ENCODE data around the gene AAMDC.
"Not testable (repeated sequence)": the region's sequence is repeated elsewhere in the genome, so short reads cannot be mapped to it uniquely, and the experiment has no call there.

AAMDC gene

DNA sequence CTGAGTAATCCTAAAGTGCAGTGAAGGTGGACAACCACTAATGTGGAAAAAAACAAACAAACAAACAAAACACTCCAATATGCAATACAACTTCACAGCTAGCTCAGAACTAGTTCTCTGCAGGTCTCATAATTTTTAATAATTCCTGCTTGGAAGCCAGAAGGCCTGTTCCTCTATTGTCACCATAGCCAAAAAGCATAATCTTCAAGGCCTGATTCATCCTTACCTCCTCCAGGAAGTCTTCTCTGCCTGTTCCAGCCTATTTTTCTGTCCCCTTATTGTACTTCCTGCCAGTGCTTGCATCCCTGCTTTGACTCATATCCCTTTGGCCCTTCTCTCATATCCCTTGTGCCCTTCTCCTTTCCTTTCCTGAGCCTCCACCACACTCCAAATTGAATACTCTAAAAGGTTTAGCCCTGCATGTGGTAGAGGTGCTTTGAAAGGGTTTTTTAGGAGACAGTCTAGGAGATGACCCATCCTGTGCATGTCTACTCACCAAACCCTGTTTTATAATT is 69.2 kb downstream of the AAMDC start:
- not testable (repeated sequence) for FAIRE-seq

DNA sequence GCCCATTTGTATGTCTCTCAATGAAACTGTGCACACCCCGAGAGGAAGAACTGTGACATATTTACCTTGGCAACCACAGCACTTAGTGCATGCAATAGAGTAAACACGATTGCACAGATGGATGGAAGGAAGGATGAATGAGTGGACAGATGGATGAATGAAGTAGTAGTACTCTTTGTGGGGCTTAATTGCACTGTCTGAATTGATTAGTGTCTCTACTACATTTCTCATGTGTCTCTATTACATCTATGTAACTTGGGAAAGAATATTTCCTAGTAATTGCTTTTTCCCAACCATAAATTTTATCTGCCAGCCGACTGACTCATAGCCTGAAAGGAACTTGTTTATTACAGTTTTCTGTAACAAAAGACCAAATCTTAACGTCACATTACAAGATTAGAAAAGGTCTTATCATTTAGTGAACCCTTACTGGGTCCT is 69.7 kb downstream of the AAMDC start:
- FAIRE-seq = not testable (repeated sequence)

DNA sequence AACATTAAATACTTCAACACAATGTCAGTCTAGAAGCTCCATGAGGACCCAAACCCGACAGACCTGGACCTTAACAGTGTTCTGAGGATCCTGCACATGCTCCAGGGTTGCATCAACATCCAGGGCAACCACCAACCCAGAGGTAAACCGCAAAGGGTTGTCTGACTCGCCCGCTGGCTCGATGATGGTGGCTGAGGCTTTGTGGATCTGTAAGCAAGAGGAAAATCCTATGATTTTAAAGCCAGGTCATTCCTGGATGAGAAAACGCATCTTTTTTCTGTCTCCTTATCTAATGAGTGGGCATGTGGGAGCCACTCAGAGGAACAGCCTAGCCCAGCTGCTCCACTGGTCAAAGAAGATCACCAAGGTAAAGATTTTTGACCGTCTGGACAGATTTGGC is 70.3 kb downstream of the AAMDC start:
- FAIRE-seq = not testable (repeated sequence)

DNA sequence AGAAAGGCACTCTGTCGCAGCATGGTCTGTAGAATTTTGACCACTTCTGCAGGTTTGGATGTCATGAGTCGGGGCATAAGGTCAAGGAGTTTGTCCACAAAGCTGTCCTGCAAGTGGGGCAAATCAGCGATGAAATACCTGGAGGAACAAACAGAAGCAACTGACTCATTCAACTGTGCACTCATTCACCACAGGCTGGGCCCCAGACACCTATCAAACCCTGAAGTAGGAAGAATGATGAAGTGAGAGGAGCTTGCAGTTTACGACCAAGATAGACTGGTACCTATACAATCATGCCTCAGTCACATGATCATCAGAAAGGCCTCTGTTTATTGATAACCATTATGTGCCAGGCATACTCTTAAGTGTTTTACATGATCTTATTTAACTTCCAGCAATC is 70.8 kb downstream of the AAMDC start:
- FAIRE-seq = not testable (repeated sequence)

DNA sequence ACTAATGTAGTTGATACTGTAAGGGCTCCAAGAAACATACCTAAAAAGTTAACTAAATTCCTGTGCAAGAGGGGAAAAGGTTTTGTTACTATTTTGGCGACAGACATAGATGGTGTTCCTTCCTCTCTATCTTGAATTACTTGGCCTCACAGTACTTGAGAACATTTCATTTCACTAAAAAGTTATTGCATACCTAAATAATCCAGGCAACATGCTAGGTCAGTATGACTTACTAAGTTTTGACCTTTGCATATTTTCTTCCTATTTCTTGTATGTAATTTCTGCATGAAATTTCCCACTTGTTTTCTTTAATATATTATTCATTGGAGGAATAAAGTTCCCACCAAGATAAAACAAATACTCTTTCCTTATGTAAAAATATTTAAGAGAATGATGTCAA is 74.0 kb downstream of the AAMDC start:
- not testable (repeated sequence) for FAIRE-seq

DNA sequence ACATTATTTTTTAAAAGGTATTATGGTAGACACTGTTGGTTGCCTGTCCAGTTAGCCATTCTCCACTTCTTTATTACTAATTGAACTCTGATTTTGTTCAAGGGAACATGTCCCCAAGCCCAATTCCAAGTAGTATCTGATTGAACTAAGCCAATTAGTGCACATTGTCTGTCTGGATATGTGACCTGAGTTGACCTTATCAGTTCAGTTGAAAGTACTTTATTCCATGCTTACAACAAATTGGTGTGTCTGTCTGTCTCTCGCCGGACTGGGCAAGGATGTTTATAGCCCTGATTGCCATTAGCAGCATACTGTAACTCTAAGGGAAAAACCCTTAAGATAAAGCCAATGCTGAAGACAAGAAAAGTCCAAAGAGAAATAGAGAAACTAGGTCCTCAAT is 87.9 kb downstream of the AAMDC start:
- FAIRE-seq = no peak

DNA sequence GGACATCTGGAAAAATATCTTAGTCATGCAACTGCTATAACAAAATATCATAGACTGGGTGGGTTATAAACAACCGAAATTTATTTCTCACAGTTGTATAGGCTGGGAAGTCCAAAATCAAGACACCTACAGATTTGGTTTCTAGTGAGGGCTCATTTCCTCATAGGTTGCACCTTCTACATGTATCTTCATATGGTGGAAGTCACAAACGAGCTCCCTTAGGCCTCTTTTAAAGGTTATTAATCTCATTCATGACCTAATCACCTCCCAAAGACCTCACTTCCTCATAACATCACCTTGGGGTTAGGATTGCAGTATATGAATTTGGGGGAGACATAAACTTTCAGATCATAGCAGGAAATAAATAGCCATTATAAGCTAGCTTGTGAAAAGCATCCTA is 88.3 kb downstream of the AAMDC start:
- no peak for FAIRE-seq

DNA sequence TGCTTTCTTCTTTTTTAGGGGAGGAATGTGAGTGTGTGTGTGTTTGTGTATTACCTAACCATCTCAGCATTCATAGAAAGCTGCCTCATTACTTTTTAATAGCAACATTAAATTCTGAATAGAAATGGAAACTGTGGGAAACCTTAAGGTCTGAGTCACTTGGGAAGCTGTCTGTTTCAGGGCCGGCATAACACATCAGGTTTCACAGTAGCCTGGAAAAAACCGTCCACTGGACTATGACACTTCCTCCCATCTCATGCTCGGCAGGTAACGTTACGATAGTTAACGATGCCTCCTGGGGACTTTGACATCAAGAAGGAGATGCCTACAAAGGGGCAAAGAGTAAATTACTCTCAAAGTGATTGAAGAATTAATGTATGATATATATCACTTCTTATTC is 89.9 kb downstream of the AAMDC start:
- FAIRE-seq = not testable (repeated sequence)

DNA sequence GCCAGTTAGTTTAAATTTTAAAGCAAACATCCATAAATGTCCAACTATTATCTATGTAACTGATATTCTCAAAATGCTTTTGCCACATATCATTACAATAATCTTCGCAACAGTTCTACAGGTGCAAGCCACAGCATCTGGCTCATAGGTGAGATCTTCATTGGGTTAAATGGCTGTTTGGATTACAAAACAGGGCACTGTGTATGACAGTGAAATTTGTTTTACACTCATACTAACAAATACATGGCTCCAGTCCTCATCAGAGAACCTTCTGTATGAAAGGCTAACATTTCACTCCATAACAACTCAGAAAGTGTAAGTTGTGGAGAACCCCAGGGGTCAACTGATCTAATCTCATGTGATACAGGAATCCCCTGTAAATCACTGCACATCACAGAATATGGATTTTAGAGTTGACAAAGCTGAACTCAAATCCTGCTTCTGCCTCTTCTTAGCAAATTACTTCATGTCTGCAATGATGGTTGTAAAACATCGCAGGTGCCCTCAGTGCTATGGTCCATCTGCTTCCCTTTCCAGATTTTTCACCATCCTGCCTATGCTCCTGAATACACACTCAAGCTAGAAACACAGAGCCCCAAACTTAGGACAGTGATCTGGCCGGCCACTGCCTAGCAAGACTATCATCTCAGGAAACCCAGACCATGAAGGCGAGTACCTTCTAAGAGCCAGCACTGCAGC is 92.8 kb downstream of the AAMDC start:
- not testable (repeated sequence) for FAIRE-seq

DNA sequence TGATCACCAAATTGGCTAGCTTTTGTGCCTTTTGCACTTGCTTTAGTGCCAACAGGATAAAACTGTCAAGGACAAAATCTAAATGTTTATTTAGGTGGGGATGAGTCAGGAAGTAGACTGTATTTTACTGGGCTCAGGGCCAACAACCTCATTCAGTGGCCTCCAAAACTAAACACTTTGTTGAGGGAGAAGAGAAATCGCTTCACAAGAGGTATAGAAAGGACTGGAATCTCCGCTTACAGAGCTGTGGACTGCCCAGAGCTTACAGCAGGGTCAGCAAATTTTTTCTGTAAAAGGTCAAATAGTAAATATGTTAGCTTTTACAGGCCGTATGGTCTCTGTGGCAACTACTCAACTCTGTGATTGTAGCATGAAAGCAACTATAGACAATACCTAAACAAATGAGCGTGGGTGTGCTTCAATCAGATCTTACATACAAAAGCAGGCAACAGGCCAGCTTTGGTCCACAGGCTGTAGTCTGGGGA is 93.4 kb downstream of the AAMDC start:
- not testable (repeated sequence) for FAIRE-seq

DNA sequence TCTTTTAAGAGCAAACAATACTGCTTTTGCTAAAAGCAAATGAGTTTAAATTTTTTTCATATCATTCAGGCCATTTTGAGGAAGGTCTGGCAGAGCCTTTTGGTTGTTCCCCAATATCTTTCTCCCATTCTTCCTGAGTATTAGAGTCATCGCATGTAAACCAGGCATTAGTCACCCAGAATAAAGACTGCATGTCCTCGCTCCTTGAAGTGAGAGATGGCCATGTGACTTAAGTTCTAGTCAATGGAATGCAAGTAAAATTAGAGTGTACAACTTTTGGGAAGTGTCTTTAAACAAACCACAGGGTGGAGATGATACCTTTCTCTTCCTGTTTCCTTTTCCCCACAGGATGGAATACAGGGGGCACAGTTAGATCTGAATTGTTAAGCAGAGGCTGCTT is 96.8 kb downstream of the AAMDC start:
- FAIRE-seq = not testable (repeated sequence)

Measured in G401.6 (cell line).